SK-N-SH (cell line): Measurements from ENCODE around the gene SIDT2. TPM values are rescaled to one million over a fixed set of nuclear protein-coding genes. Genes with fewer than 3 reads are reported as not detected.

Experiments used
- CTCF ChIA-PET: fragments of 300-600, 350-600 bp; formaldehyde crosslinking; extraction: SDS; loops from one replicate; lab custom pipeline; 2021; lab: Yijun Ruan, JAX
- POLR2A ChIA-PET: fragments of 350-600 bp; sonication (Branson Sonifier 250); formaldehyde crosslinking; extraction: SDS; loops from one replicate; lab custom pipeline; 2020; ENCODE audit warnings: antibody characterized with exemption, inconsistent platforms; lab: Yijun Ruan, JAX
- DNase-seq: peaks from one replicate; pipeline ENCODE4 v3.0.0; 2012
- H2AFZ ChIP-seq: fragments of 200-600 bp; sonication (generic); 2 replicates; pipeline ENCODE4 v1.8.1; 2016; ENCODE audit warnings: antibody characterized with exemption, mild to moderate bottlenecking, low read depth
- H3F3A ChIP-seq: fragments of 200-600 bp; sonication (generic); replicated peaks from 2 replicates; pipeline ENCODE3; 2016; ENCODE audit warnings: antibody characterized with exemption, mild to moderate bottlenecking; ENCODE audit not compliant: insufficient read depth
- H3K27ac ChIP-seq, 2 experiments: fragments of 200-500 bp in 1 of 2; fragments of 200-600 bp in 1 of 2; sonication (Bioruptor generic) in 1 of 2; sonication (generic), shearing (Covaris generic) in 1 of 2; 2 replicates each; pipeline versions ENCODE4 v1.5.1 to v1.6.1; 2014 to 2016; ENCODE audit warnings: low read depth in 2 of 2, inconsistent platforms in 1 of 2, low read length in 1 of 2, mild to moderate bottlenecking in 1 of 2, mixed read lengths in 1 of 2
- H3K27me3 ChIP-seq: fragments of 200-600 bp; sonication (generic), shearing (Covaris generic); 2 replicates; pipeline ENCODE4 v1.6.1; 2016; ENCODE audit warnings: mixed run types; ENCODE audit not compliant: insufficient read depth
- H3K36me3 ChIP-seq, 2 experiments: fragments of 200-500 bp in 1 of 2; fragments of 200-600 bp in 1 of 2; sonication (Bioruptor generic) in 1 of 2; sonication (generic) in 1 of 2; replicated peaks in 1 of 2; 2 replicates each; pipeline versions ENCODE3 to v1.5.1; 2014 to 2016; ENCODE audit warnings: low read length in 1 of 2, mild to moderate bottlenecking in 1 of 2; ENCODE audit not compliant: insufficient read depth in 2 of 2, control insufficient read depth in 1 of 2
- H3K4me1 ChIP-seq, 2 experiments: fragments of 200-500 bp in 1 of 2; fragments of 200-600 bp in 1 of 2; sonication (Bioruptor generic) in 1 of 2; sonication (generic), shearing (Covaris generic) in 1 of 2; 2 replicates each; pipeline versions ENCODE4 v1.5.1 to v1.6.1; 2014 to 2016; ENCODE audit warnings: low read depth in 1 of 2, low read length in 1 of 2, mixed run types in 1 of 2; ENCODE audit not compliant: insufficient read depth in 2 of 2, control insufficient read depth in 1 of 2
- H3K4me2 ChIP-seq: fragments of 200-600 bp; sonication (generic), shearing (Covaris generic); 2 replicates; pipeline ENCODE4 v1.6.1; 2017; ENCODE audit warnings: mixed run types
- H3K4me3 ChIP-seq, 2 experiments: fragments of 200-500 bp in 1 of 2; fragments of 200-600 bp in 1 of 2; sonication (Bioruptor generic) in 1 of 2; sonication (generic), shearing (Covaris generic) in 1 of 2; 2 replicates each; pipeline versions ENCODE4 v1.5.1 to v1.8.1; 2014 to 2016; ENCODE audit warnings: low read depth in 2 of 2, inconsistent platforms in 1 of 2, low read length in 1 of 2, mild to moderate bottlenecking in 1 of 2, mixed read lengths in 1 of 2, moderate library complexity in 1 of 2
- H3K79me2 ChIP-seq: fragments of 200-600 bp; sonication (generic); 2 replicates; pipeline ENCODE4 v1.8.1; 2017; ENCODE audit warnings: mild to moderate bottlenecking; ENCODE audit not compliant: insufficient read depth
- H3K9ac ChIP-seq: fragments of 200-600 bp; sonication (generic); 2 replicates; pipeline ENCODE4 v1.6.1; 2017; ENCODE audit warnings: mixed run types
- H3K9me2 ChIP-seq: fragments of 200-600 bp; sonication (generic); 2 replicates; pipeline ENCODE4 v1.6.1; 2017; ENCODE audit warnings: mixed run types
- H3K9me3 ChIP-seq: fragments of 200-600 bp; sonication (generic); 2 replicates; pipeline ENCODE4 v1.6.1; 2017; ENCODE audit warnings: mixed run types, mild to moderate bottlenecking, moderate library complexity
- H4K20me1 ChIP-seq: fragments of 200-600 bp; sonication (generic); 2 replicates; pipeline ENCODE4 v1.6.1; 2017; ENCODE audit warnings: mild to moderate bottlenecking, mixed run types; ENCODE audit not compliant: insufficient read depth
- CTCF ChIP-seq: fragments of 200-600 bp; sonication (generic); IDR thresholded peaks from 2 replicates; pipeline ENCODE4 v1.6.1; 2017; ENCODE audit warnings: antibody characterized with exemption, mild to moderate bottlenecking, moderate library complexity
- FOSL2 ChIP-seq: IDR thresholded peaks from 2 replicates; pipeline ENCODE4 v1.4.0; 2012; ENCODE audit warnings: low read depth, mild to moderate bottlenecking, moderate library complexity, borderline replicate concordance
- FOXJ3 ChIP-seq: sonication (generic); formaldehyde crosslinking; IDR thresholded peaks from 2 replicates; pipeline ENCODE4 v1.5.1; 2020; ENCODE audit warnings: mild to moderate bottlenecking, missing genetic modification reagents
- GABPA ChIP-seq: IDR thresholded peaks from 2 replicates; pipeline ENCODE4 v1.4.0; 2012; ENCODE audit warnings: low read depth, mild to moderate bottlenecking
- GATA2 ChIP-seq: sonication (generic); formaldehyde crosslinking; IDR thresholded peaks from 2 replicates; pipeline ENCODE4 v1.5.0; 2020; ENCODE audit warnings: mild to moderate bottlenecking, missing genetic modification reagents
- POLR2AphosphoS5 ChIP-seq: IDR thresholded peaks from 2 replicates; pipeline ENCODE4 v1.6.1; 2012; ENCODE audit warnings: low read depth, low read length
- RCOR1 ChIP-seq: fragments of 150-350 bp; IDR thresholded peaks from 2 replicates; pipeline ENCODE4 v1.6.1; 2017; ENCODE audit warnings: antibody characterized with exemption, low read length
- RFX5 ChIP-seq: IDR thresholded peaks from 2 replicates; pipeline ENCODE4 v1.6.1; 2012; ENCODE audit warnings: mild to moderate bottlenecking, improper control_type of control experiment, low read length
- RXRA ChIP-seq: IDR thresholded peaks from 2 replicates; pipeline ENCODE4 v1.4.0; 2012; ENCODE audit warnings: low read depth, mild to moderate bottlenecking, borderline replicate concordance
- WGBS: methylation state at CpG from one replicate; pipeline ENCODE4 v1.1.6; 2017; ENCODE audit warnings: low lambda C conversion rate; 5-methylcytosine and 5-hydroxymethylcytosine counted together
- polyA plus RNA-seq, 3 experiments: library from polyadenylated mRNA; depleted of rRNA; stranded (reverse); fragments of >200 nt; gene quantifications; 2 replicates each; pipeline ENCODE4 v1.2.3, GENCODE V29; 2012
- TF ChIP-seq, protein P1 (sequence below): IDR thresholded peaks from 2 replicates; pipeline ENCODE4; 2012

The SIDT2 gene
- polyA plus RNA-seq, 1 of the 3 experiments (the other 2 are of a cell fraction) = 17.5 TPM

GRCh38 chr11:117219001-117219400 lies 40.5 kb downstream of the SIDT2 start:
- CTCF ChIA-PET = interaction anchor here (0.7 to 1.6 kb wide), 3 partner anchors 8 to 476 kb away, joined by 3 to 5 read pairs (median 3); no protein-coding TSS in a partner anchor

GRCh38 chr11:117219455-117219854 lies 40.9 kb downstream of the SIDT2 start:
- WGBS = 90% methylated on average over 8 of the region's 8 CpGs
- no peak overlapping the region for H3K27ac ChIP-seq
- POLR2A ChIA-PET = no interaction called here

More at GRCh38 chr11:117219001-117219400, 40.5 kb downstream of the SIDT2 start:
- Histone ChIP-seq H3K4me2 (no peak overlapping the region), H3K36me3 (peaks cover 26 to 59% of the 10 kb centered on the region in 2 experiments), H3F3A (peaks cover 6% of the 10 kb centered on the region), H3K4me3 (no peak overlapping the region), H4K20me1 (no peaks in the 10 kb centered on the region), H3K27ac (no peak overlapping the region), H3K79me2 (no peaks in the 10 kb centered on the region), H3K27me3 (no peaks in the 10 kb centered on the region), H3K9ac (no peak overlapping the region), H3K9me3 (no peaks in the 10 kb centered on the region), H3K4me1 (peaks cover 2 to 11% of the 10 kb centered on the region in 2 experiments; a peak in 2 of 4 replicates), H3K9me2 (no peaks in the 10 kb centered on the region), H2AFZ (no peak overlapping the region)
- TF ChIP-seq CTCF = no peak
- TF ChIP-seq GATA2 (CRISPR knock-in tag) = no peak
- no peak for TF ChIP-seq FOSL2
- TF ChIP-seq FOXJ3 (CRISPR knock-in tag) = no peak
- no peak for TF ChIP-seq GABPA
- WGBS = 100% methylated on average over 8 of the region's 9 CpGs
- no peak for DNase-seq
- POLR2A ChIA-PET = no interaction called here

GRCh38 chr11:117219995-117220394 lies 41.5 kb downstream of the SIDT2 start:
- no peaks in the 10 kb centered on the region for H4K20me1 ChIP-seq
- CTCF ChIA-PET = interaction anchor here (1.2 to 2.8 kb wide), 3 partner anchors 12 to 114 kb away, joined by 3 to 21 read pairs (median 3); partner anchors contain the start of genes PCSK7 and RNF214

More at GRCh38 chr11:117219455-117219854, 40.9 kb downstream of the SIDT2 start:
- H3K36me3 ChIP-seq = peaks cover 26 to 64% of the 10 kb centered on the region in 2 experiments
- peaks cover 2 to 11% of the 10 kb centered on the region in 2 experiments; a peak in 2 of 4 replicates for H3K4me1 ChIP-seq
- CTCF ChIA-PET = interaction anchor here (0.7 to 1.3 kb wide), 2 partner anchors 12 to 477 kb away, joined by 3 read pairs; no protein-coding TSS in a partner anchor
- H2AFZ ChIP-seq = no peak overlapping the region
- DNase-seq = no peak
- peaks cover 6% of the 10 kb centered on the region for H3F3A ChIP-seq
- H3K4me3 ChIP-seq = no peak overlapping the region
- no peaks in the 10 kb centered on the region for H3K79me2 ChIP-seq
- H3K9ac ChIP-seq = no peak overlapping the region
- H4K20me1 ChIP-seq = no peaks in the 10 kb centered on the region
- H3K9me3 ChIP-seq = no peaks in the 10 kb centered on the region
- no peak overlapping the region for H3K4me2 ChIP-seq
- no peaks in the 10 kb centered on the region for H3K27me3 ChIP-seq
- TF ChIP-seq FOSL2 = no peak
- TF ChIP-seq RFX5 = no peak
- no peaks in the 10 kb centered on the region for H3K9me2 ChIP-seq

More at GRCh38 chr11:117219995-117220394, 41.5 kb downstream of the SIDT2 start:
- DNase-seq = no peak
- no peak overlapping the region for H3K27ac ChIP-seq
- H3K27me3 ChIP-seq = no peaks in the 10 kb centered on the region
- H3K36me3 ChIP-seq = peaks cover 26 to 61% of the 10 kb centered on the region in 2 experiments
- no peak overlapping the region for H3K9ac ChIP-seq
- TF ChIP-seq RCOR1 (no peak), RXRA (no peak), POLR2AphosphoS5 (no peak)
- TF ChIP-seq, protein P1, sequence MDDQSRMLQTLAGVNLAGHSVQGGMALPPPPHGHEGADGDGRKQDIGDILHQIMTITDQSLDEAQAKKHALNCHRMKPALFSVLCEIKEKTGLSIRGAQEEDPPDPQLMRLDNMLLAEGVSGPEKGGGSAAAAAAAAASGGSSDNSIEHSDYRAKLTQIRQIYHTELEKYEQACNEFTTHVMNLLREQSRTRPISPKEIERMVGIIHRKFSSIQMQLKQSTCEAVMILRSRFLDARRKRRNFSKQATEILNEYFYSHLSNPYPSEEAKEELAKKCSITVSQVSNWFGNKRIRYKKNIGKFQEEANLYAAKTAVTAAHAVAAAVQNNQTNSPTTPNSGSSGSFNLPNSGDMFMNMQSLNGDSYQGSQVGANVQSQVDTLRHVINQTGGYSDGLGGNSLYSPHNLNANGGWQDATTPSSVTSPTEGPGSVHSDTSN = no peak
- H3K9me2 ChIP-seq = no peaks in the 10 kb centered on the region
- H3K79me2 ChIP-seq = no peaks in the 10 kb centered on the region
- H3K4me2 ChIP-seq = no peak overlapping the region
- H3K4me1 ChIP-seq = peaks cover 2 to 11% of the 10 kb centered on the region in 2 experiments; a peak in 2 of 4 replicates
- no peak overlapping the region for H2AFZ ChIP-seq
- H3K9me3 ChIP-seq = no peaks in the 10 kb centered on the region
- POLR2A ChIA-PET = no interaction called here
- WGBS = 99% methylated on average over 4 of the region's 4 CpGs
- no peak overlapping the region for H3K4me3 ChIP-seq
- peaks cover 6% of the 10 kb centered on the region for H3F3A ChIP-seq
